Activated CD8-positive, alpha-beta memory T cell treated with anti-CD3 and anti-CD28 coated beads for 4 hours (primary cell): Measurements from ENCODE around the gene ZNF302.

ENCODE experiments used
- DNase-seq, 2 donors: peaks; one replicate each; pipeline ENCODE4 v3.0.0-alpha.2; 2020; ENCODE audit warnings: low read depth in 2 of 2

Gene ZNF302

GRCh38 chr19:34731964-34732363, 54.5 kb downstream of the ZNF302 start:
- no peak for DNase-seq

- no peak for DNase-seq
Observed at GRCh38 chr19:34732612-34733211, 55.2 kb downstream of the ZNF302 start.

GRCh38 chr19:34733266-34733745, 55.8 kb downstream of the ZNF302 start:
- no peak for DNase-seq

GRCh38 chr19:34733746-34734536, 56.5 kb downstream of the ZNF302 start, which contains the start of gene ZNF181:
TSS of gene ZNF181 (plus strand) at chr19:34734243. CDS start at chr19:34735038, 795 bp downstream.
- DNase-seq, result peak; percentile 64 to 72

- no peak for DNase-seq
Observed at GRCh38 chr19:34734537-34735103, 57.1 kb downstream of the ZNF302 start.
